Measurements from ENCODE around the gene CFB.
"Not testable (repeated sequence)": the region's sequence is repeated elsewhere in the genome, so short reads cannot be mapped to it uniquely, and the experiment has no call there.

The CFB gene

GRCh38 chr6:31977816-31978431 lies 32.0 kb downstream of the CFB start:
- TF ChIP-seq CREB1 (IDR thresholded peaks at IDR 0.05; ENCODE audit: low read depth) = no peak
- TF ChIP-seq TAF1 (IDR thresholded peaks at IDR 0.05; ENCODE audit: low read depth) = no peak
- no peak for TF ChIP-seq ZBTB7A (IDR thresholded peaks at IDR 0.05; ENCODE audit: low read depth)

- TF ChIP-seq TAF1 (IDR thresholded peaks at IDR 0.05; ENCODE audit: low read depth) (no peak), REST (IDR thresholded peaks at IDR 0.05; ENCODE audit: low read depth) (no peak), RAD21 (IDR thresholded peaks at IDR 0.05; ENCODE audit: low read depth) (no peak), CREB1 (IDR thresholded peaks at IDR 0.05; ENCODE audit: low read depth) (no peak), ZBTB7A (IDR thresholded peaks at IDR 0.05; ENCODE audit: low read depth) (no peak), TEAD4 (IDR thresholded peaks at IDR 0.05) (no peak), EGR1 (IDR thresholded peaks at IDR 0.05) (no peak), NFIC (IDR thresholded peaks at IDR 0.05) (no peak), CEBPB (IDR thresholded peaks at IDR 0.05) (no peak)
Observed at GRCh38 chr6:31978831-31979230, 32.9 kb downstream of the CFB start.

- TF ChIP-seq CEBPB (IDR thresholded peaks at IDR 0.05) = no peak
Observed at GRCh38 chr6:31979238-31979898, 33.5 kb downstream of the CFB start.

- TF ChIP-seq CREB1 (IDR thresholded peaks at IDR 0.05; ENCODE audit: low read depth); NFIC (IDR thresholded peaks at IDR 0.05); YY1 (IDR thresholded peaks at IDR 0.05; ENCODE audit: low read depth): not testable (repeated sequence)
Observed at GRCh38 chr6:31981744-31982143, 35.8 kb downstream of the CFB start, which contains the start of gene C4A. Gene C4A (plus strand): TSS chr6:31982057. CDS start chr6:31982108, 51 bp downstream.
